Gastroesophageal sphincter (tissue), 3 donors: ENCODE results near the gene KRT40.

ENCODE experiments used
- POLR2A ChIP-seq, 2 donors: fragments of 450-650 bp; IDR thresholded peaks; one replicate each; pipeline ENCODE4 v1.6.1; 2017; ENCODE audit warnings: antibody characterized with exemption in 2 of 2, mild to moderate bottlenecking in 2 of 2, moderate library complexity in 1 of 2
- TF ChIP-seq, protein P1 (sequence below), 4 experiments: fragments of 200-600 bp in 2 of 4; fragments of 450-650 bp in 2 of 4; sonication (generic) in 1 of 4; IDR thresholded peaks; one replicate each; pipeline ENCODE4 v1.5.1; 2017 to 2019; ENCODE audit warnings: antibody characterized with exemption in 4 of 4, mild to moderate bottlenecking in 2 of 4, moderate library complexity in 2 of 4

GRCh38 chr17:41001795-41002194, 17.7 kb upstream of the KRT40 start:
- TF ChIP-seq, protein P1, sequence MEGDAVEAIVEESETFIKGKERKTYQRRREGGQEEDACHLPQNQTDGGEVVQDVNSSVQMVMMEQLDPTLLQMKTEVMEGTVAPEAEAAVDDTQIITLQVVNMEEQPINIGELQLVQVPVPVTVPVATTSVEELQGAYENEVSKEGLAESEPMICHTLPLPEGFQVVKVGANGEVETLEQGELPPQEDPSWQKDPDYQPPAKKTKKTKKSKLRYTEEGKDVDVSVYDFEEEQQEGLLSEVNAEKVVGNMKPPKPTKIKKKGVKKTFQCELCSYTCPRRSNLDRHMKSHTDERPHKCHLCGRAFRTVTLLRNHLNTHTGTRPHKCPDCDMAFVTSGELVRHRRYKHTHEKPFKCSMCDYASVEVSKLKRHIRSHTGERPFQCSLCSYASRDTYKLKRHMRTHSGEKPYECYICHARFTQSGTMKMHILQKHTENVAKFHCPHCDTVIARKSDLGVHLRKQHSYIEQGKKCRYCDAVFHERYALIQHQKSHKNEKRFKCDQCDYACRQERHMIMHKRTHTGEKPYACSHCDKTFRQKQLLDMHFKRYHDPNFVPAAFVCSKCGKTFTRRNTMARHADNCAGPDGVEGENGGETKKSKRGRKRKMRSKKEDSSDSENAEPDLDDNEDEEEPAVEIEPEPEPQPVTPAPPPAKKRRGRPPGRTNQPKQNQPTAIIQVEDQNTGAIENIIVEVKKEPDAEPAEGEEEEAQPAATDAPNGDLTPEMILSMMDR (IDR thresholded peaks at IDR 0.05) = no peak
- TF ChIP-seq POLR2A (IDR thresholded peaks at IDR 0.05) = no peak
